Measurements from ENCODE around the gene HSPG2.

The HSPG2 gene

DNA sequence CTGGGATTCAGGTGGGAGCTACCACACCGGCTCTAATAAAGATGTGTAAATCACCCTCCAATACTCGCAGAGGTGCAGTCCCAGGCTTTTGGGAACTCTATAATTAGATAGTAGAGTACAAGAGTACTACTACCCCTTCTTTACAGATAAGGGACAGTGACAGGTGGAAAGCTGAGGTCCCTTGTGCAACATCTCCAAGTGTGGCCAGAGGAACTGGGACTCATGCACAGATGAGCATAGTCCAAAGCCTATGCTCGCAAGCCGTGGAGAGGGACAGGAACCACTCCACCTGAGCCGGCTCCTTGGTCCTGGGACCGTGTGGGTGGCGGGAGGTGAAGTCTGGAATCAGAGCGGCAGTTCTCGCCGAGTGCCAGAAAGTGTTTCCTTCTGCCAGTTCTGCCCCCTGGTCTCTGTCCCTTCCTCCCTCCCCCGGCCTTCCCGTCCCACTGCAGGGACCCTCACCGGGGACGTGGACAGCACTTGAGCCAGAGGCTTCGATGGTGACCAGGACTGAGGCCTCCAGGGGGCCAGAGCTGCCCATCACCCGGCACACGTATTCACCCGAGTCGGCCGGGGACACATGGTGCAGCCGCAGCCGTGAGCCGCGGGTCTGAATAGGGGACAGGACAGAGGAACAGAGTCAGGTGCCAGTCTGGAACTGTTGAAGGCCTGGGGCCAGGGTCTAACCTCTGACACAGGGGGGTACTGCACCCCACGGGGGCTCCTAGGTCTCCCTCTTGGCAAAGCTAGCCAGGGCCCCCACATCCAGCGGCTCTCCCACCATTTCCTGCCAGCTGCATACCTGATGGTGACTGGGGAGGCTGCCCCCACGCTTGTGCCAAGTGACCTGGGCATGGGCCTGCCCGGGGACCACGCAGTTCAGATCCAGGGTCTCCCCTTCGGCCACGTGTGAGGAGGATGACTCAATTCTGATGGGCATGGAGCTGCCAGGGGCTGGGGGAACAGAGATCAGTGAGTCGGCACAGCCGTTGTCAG lies 91.2 kb downstream of the HSPG2 start:
- DNase-seq (ENCODE audit: low read depth in 2 of 2): no peak

DNA sequence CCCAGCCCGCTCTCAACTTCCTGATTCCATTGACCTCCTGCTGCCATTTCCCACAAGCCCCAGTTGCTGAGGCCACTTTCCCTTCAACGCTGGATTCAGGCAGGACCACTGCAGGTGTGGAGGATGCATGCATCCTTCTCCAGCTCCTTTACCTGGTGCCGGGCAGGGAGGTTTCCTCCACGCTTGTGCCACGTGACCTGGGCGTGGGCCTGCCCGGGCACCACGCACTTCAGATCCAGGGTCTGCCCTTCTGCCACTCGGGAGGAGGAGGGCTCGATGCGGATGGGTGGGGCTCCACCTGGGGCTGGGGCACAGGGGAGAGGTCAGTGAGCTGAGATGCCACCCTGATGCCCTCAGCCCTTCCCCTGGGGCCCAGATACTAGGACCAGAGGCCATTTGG lies 93.1 kb downstream of the HSPG2 start:
- DNase-seq (ENCODE audit: low read depth in 2 of 2): no peak

DNA sequence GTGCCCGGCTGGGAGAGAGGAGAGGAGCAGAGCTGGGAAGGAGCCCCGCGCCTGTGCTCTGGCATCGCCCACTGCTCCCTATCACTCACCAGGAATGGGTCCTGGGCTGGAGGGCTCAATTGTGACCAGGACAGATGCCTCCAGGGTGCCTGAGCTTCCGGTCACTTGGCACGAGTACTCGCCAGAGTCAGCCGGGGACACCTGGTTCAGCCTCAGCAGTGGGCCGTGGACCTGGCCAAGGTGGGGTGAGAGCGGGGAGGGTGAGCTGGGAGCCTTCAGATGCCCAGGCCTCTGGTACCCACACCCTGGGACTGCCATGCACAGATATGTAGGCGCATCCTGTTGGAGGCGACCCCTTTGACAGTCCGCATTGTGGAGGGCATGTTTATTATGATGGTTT lies 93.9 kb downstream of the HSPG2 start:
- no peak for DNase-seq (ENCODE audit: low read depth in 2 of 2)

DNA sequence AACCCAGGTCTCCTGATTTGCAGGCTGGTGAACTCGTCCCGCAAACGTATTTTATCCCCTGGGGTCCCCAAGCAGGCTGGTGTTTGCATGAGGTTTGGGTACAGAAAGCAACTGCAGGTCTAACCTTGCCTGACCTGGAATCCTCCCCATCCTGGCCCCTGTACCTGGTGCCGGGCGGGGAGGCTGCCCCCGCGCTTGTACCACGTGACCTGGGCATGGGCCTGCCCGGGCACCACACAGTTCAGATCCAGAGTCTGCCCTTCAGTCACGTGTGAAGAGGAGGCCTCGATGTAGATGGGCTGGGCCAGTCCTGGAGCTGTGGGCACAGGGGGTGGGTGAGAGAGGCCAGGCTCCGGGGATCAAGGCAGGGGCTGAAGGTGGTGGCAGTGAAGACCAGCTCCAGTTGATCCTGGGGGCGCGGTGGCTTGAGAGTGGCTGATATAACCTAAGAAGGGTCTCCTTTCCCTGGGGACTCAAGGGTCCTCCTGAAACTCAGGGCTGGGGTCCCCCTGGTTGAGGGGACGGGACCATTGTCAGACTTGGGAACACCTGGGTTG lies 94.4 kb downstream of the HSPG2 start:
- no peak for DNase-seq (ENCODE audit: low read depth in 2 of 2)

DNA sequence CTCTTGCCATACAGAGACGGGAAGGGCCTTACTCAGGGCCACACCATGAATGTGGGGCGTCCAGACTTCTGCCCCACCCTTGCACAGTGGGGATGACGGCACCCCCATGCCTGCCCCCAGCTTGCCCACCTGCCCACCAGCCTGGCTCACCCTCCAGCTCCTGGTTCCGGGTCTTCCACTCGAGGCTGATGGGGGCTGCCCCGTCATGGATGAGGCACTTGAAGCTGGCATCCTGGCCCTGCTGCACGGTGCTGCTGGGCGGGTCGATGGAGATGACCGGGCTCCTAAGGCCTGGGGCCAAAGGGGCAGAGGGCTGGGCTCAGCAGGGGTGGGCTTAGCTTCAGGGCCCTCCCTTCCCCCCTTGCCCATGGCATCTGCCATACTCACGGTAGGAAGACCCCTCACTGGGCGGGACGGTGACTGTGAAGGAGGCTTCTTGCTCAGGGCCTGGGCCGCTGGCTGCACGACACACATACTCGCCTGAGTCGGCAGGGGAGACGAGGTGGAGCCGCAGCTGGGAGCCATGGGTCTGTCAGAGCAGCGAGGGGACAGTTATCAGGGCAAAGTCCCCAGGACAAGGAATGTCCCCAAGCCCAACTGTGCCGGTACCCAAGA lies 95.2 kb downstream of the HSPG2 start:
- DNase-seq (ENCODE audit: low read depth in 2 of 2): no peak

DNA sequence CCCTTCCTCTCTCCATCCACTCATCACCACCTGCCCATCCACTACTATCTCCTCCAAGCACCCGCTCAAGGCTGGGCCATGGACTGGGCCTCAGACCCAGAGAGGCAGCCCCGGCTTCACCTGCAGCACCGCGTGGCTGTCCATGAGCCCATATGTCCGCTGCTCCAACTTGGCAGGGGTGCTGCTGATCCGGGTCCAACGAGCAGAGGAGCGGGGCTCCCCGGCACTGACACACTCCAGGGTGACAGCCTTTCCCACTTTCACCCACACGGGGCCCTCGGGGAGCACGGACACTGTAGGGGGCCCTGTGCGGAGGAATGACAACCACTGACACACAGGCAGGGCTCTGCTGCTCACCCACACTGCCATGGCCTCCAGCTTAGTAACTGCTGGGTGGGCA lies 96.1 kb downstream of the HSPG2 start:
- DNase-seq (ENCODE audit: low read depth in 2 of 2): no peak

DNA sequence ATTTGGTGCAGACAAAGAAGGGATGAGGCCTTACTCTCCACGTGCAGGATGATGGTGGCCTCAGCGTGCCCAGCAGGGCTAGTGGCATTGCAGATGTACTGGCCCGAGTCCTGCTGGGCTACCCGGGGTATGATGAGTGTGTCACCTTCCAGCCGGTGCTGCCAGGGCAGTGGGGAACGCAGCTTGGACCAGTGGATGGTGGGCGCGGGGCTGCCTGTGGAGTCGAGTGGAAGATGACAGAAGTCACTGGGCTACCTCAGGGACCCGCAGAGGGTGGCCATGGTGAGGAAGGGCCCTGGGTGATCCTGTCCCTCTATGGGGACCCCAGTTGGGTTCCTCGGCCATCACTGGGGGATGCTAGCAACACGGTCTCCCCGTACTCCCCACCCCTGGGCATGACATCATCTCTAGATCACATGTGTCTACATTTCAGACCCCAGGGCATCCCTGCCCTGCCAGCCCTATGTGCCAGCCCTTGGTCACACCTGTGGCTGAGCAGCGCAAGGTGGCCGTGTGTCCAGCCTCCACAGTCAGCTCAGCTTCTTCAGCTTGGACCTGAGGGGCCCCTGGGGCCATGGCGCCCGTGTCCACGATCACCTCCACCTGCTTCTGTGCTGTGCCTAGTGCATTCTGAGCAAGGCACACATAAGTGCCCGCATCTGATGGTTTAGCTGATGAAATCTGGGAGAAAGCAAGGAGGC lies 97.6 kb downstream of the HSPG2 start:
- no peak for DNase-seq (ENCODE audit: low read depth in 2 of 2)

DNA sequence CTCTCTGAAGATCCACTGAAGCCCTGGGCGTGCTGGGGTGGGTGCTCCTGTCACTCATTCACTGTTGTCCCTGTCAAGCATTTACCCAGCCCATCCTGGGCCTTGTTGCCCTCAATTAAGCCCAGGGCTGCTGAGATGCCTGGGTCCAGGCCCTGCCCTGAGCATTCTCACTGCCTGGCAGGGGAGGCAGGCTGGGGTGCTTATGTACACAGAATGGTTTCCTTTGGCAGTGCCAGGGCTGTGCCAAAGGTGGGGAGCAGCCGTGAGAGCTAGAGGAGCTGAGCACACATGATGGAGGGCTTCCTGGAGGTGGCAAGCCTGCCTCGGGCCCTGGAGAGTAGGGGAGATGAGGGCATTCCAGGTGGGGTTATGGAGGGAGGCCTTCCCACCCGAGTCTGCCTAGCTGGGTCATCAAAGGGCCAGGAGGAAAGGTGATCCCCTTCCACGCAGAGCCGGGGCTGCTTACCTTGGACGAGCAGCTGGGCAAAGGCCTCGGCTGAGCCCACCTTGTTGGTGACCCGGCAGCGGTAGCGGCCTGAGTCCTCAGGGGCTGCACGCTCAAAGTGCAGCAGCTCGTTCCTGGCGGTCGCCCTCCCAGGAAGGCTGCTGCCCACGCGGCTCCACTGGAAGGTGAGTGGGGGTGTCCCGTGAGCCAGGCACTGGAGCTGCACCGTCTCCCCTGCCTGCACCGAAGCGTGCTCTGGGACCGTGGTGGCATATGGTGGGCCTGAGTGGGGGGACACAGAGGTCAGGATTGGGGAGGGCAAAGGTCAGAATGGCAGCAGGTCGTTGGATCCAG lies 98.6 kb downstream of the HSPG2 start:
- DNase-seq (ENCODE audit: low read depth in 2 of 2): no peak

DNA sequence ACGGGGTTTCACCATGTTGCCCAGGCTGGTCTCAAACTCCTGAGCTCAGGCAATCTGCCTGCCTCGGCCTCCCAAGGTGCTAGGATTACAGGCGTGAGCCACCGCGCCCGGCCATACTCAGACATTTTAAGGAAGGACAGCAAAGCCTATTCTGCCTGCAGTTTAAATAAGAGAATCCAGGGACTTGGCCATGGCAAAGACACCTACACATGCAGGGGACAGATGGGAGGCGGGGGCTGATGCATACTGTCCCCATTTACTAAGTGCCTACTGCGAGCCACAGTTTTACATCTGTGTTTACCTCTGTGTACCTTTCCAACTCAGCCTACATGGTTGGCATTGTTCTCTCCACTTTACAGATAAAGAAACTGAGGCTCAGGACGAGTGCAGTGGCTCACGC lies 99.6 kb downstream of the HSPG2 start:
- no peak for DNase-seq (ENCODE audit: low read depth in 2 of 2)

DNA sequence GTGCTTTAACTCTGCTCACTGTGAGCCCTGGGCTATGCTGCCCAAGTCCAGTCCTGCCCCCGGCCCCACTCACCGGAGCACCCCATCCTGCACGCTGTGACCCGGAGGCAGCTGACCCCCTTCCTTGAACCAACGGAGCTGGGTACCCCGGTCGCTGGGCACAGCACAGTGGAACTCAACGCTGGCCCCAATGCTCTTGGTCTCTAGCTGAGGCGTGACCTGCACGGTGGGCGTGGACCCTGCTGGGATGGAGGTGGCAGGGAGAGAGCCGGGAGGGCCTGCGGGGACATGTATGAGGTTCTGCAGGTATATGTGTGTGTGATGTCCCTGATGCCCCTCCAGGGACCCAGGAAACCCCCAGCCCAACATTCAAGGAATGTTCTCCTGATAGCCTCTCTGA lies 100.4 kb downstream of the HSPG2 start:
- DNase-seq (ENCODE audit: low read depth in 2 of 2): no peak

DNA sequence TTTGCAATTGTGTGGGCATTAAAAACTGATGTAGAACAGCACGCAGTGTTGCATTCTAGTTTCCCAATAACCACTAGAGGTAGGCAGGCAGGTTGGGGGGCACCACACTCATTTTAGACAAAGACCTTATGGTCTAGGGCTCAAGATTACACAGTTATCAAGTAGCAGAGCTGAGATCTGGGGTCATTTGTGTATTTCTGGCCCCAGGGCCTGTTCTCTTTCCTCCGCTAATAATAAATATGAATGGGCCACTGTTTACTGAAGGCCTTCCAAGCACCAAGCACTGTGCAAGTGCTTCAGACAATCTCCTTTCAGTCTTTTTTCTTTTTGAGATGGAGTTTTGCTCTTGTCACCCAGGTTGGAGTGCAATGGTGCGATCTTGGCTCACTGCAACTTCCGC lies 101.1 kb downstream of the HSPG2 start:
- no peak for DNase-seq (ENCODE audit: low read depth in 2 of 2)

DNA sequence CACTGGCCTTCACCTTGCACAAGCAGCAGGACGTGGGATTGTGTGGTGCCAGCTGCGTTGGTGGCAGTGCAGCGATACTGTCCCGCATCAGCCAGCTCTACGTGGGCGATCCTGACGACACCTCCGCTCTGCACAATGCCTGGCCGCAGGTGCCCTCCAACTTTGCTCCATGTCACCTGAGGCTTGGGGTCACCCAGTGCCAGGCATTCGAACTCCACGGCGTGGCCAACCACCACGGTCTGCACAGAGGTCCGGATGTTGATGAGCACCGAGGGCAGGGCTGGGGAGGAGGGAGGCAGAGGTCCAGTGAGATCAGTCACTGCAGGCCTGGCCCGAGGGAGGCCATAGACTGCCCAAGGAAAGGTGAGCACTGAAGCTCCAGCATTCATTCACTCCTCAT lies 102.4 kb downstream of the HSPG2 start:
- DNase-seq (ENCODE audit: low read depth in 2 of 2): no peak

DNA sequence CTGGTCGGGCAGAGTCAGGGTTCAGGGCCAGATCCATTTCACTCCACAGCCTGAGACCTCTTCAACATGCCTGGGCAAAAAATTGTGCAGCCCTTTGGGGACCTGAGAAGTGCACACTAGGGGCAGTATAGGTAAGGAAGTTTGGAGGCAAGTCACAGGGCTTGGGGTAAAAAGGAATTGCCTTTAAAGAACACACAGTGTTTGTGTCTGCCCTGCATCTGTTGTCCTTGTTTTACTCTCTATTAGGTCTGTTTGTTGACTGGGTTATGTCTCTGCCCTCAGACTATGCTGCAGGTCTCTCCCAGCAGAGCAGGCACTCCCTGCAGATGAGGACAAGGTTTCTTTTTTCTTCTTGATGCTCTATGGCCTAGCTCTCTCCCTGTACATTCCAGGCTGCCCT lies 103.0 kb downstream of the HSPG2 start:
- DNase-seq (ENCODE audit: low read depth in 2 of 2): no peak

DNA sequence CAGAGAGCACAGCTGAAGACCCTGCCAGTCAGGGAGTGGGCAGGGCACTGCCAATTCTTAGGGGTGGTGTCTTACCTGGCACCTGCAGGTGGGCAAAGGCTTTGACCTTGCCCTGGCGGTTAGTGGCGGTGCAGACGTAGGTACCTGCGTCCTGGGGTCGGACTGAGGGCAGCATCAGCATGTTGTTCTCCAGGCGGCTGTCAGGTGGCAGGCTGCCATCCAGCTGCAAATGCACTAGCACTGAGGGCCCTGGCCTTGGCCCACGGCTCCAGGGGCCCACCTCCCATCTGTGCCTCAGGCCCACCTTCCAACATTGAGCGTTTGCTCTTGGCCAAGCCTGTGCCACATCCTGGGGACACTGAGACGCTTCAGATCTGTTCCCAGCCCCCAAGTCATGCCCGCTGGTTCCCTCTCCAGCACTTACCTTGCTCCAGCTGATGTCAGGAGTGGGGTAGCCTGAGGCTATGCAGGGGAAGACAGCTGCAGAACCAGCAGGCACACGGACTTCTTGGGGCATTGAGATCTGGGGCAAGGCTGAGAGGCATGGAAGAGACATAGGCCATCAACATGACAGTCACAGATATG lies 103.6 kb downstream of the HSPG2 start:
- no peak for DNase-seq (ENCODE audit: low read depth in 2 of 2)

DNA sequence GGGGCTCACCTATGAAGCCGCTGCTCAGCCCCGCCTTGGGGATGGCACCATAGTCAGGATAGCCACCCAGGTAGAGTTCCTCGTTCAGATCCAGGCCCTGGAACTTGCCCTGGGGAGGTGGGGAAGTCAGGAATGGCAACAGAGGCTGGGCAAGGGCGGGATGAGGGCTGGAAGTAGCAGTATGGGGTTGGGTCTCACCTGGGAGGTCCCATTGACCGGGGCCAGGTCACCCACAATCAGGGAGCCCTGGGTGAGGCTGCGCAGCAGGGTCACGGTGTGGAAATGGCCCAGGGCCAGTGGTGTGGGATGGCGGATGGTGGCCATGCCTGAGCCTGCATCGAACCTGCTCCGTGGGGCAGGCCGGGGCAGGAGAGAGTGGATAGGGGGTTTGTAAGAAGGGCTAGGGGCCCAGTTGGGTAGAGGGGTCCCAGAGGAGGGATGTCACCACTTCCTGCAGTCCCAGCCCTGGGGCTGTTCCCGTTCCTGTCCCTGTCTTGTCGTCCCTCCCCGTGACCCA lies 105.6 kb downstream of the HSPG2 start:
- DNase-seq (ENCODE audit: low read depth in 2 of 2): no peak

DNA sequence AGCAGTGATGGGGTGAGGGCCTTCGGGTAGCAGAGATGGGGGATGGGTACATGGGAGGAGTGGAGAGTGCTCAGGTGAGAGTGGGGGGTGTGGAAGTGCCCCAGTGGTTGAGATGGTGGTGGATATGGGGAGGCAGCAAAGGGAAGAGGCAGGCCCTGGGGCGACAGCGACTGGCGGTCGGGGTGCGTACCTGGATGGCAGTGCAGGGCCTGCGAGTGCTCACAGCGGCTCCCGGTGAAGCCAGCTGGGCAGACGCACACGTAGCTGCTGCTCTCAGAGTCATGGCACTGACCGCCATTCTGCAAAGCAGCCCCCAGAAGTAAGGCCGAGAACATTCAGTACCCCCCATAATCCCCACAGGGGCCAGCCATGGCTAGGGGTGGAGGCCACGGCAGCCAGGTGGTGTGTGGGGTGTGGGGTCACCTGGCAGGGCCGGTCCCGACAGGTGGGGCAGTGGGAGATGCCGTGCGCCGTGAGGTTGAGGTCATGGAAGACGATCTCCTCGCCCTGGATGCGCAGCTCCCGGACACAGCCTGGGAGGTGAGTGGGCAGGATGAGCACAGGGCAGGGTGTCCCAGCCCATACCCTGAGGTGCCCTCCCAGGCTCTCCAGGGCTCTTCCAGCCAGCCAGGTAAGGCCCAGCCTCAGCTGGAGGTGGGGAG lies 106.2 kb downstream of the HSPG2 start:
- no peak for DNase-seq (ENCODE audit: low read depth in 2 of 2)

DNA sequence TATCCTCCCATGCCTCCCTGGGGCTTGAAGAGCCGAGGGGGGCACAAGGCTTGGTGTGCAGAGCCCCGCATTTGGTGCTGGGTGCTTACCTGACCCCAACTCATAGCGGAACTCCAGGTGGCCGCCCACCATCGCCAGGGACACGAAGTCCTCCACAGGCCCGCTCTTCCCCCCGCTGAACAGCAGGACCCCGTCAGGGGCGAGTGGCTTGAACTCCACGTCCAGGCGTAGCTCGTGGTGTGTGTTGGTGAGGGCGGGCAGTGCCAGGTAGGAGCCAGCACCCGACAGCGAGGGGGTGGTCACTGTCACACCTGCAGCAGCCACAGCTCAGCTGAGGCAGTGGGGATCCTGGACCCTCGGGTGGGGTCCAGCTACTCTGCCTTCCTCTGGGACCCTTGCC lies 107.8 kb downstream of the HSPG2 start:
- no peak for DNase-seq (ENCODE audit: low read depth in 2 of 2)

DNA sequence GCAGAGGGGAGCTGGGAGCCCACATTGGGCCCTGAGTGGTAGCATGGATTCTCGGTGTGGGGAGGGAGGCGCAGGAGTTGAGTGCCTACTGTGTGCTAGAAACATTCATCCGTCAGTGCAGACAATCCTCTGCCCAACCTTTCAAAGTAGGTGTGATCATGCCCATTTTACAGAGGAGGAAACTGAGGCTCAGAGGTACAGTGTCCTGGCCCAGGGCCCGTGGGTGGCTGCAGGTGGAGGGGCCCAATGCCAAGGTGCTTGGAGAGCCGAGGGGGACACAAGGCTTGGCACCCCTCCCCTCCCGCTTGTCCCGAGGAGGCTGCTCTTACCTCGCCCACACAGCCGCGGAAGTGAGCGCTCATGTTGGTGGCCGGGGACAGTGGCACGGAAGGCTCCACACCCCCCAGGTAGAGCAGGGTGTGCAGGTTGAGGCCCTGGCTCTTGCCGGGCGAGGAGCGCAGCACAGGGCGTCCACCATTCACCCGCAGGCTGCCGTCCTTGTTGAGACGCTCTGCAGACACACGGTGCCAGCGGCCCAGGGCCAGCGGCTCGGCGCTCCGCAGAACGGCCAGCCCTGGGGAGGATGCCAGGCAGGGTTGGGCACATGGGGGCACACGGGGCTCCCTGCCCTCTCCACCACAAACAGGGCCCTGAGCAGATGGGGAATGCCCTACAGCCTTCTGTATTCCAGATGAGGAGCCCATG lies 108.5 kb downstream of the HSPG2 start:
- DNase-seq (ENCODE audit: low read depth in 2 of 2): no peak

DNA sequence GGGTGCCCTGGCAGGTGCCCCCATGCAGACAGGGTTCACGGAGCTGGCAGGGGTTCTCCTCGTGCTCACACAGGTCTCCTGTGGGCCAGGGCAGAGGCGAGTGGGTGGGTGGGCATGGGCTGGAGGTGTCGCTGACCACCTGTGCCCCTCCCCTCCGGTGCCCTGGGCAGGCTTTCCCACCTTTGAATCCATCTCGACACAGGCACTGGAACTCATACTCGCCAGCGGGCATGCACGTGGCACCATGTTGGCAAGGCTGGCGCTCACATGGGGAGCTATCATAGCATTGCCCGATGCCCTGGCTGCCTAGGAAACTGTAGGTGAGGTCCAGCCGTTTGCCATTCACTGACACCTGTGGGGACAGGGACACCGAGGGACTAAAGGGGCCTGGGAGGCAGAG lies 109.0 kb downstream of the HSPG2 start:
- DNase-seq (ENCODE audit: low read depth in 2 of 2): no peak

Data from stimulated activated CD4-positive, alpha-beta T cell treated with anti-CD3 and anti-CD28 coated beads, Interleukin-12 subunit alpha, Interleukin-12 subunit beta, amount 100 ng/mL, for 24 hours (primary cell).